Smooth muscle cell (in vitro differentiated cells): ENCODE data around the gene THSD4. TPM values are rescaled to one million over a fixed set of nuclear protein-coding genes. Genes with fewer than 3 reads are reported as not detected.

Experiments used
- DNase-seq: peaks from one replicate; lab custom pipeline; 2025; ENCODE audit not compliant: unreplicated experiment; lab: John Stamatoyannopoulos, UW
- H2AFZ ChIP-seq: fragments of 200-600 bp; sonication (generic); 2 replicates; pipeline ENCODE4 v1.6.0; 2016; ENCODE audit warnings: antibody characterized with exemption, low read depth, mild to moderate bottlenecking
- H3F3A ChIP-seq: fragments of 200-600 bp; sonication (generic); 2 replicates; pipeline ENCODE4 v1.6.0; 2017; ENCODE audit warnings: antibody characterized with exemption, low read depth
- H3K27ac ChIP-seq: fragments of 200-600 bp; sonication (generic); 2 replicates; pipeline ENCODE4 v1.5.1; 2016; ENCODE audit warnings: low read depth, mild to moderate bottlenecking
- H3K27me3 ChIP-seq: fragments of 200-600 bp; sonication (generic); 2 replicates; pipeline ENCODE4 v1.6.1; 2016; ENCODE audit warnings: low read depth, mild to moderate bottlenecking
- H3K36me3 ChIP-seq: fragments of 200-600 bp; sonication (generic); 2 replicates; pipeline ENCODE4 v1.5.1; 2016; ENCODE audit warnings: low read depth
- H3K4me1 ChIP-seq: fragments of 200-600 bp; sonication (generic); 2 replicates; pipeline ENCODE4 v1.5.1; 2016; ENCODE audit warnings: low read depth
- H3K4me2 ChIP-seq: fragments of 200-600 bp; sonication (generic); 2 replicates; pipeline ENCODE4 v1.6.0; 2016; ENCODE audit warnings: mild to moderate bottlenecking
- H3K4me3 ChIP-seq: fragments of 200-600 bp; sonication (generic); 2 replicates; pipeline ENCODE4 v1.5.1; 2016; ENCODE audit warnings: mild to moderate bottlenecking
- H3K79me2 ChIP-seq: fragments of 200-600 bp; sonication (generic); 2 replicates; pipeline ENCODE4 v1.6.0; 2016; ENCODE audit warnings: low read depth, mild to moderate bottlenecking
- H3K9ac ChIP-seq: fragments of 200-600 bp; sonication (generic); 2 replicates; pipeline ENCODE4 v1.6.0; 2016; ENCODE audit warnings: low read depth
- H3K9me3 ChIP-seq: fragments of 200-600 bp; sonication (generic); replicated peaks from 2 replicates; pipeline ENCODE4 v1.5.1; 2016; ENCODE audit warnings: low read depth
- H4K20me1 ChIP-seq: fragments of 200-600 bp; sonication (generic); 2 replicates; pipeline ENCODE4 v1.6.0; 2016; ENCODE audit warnings: low read depth
- WGBS: methylation state at CpG from one replicate; pipeline ENCODE4 v1.1.7; 2016; ENCODE audit warnings: low lambda C conversion rate; 5-methylcytosine and 5-hydroxymethylcytosine counted together
- polyA plus RNA-seq: library from polyadenylated mRNA; unstranded; fragments of >200 nt; fragmentation: Nextera tagmentation; extraction: Ambion mirVana; gene quantifications from 2 replicates; pipeline ENCODE4 v1.2.1, GENCODE V29; 2016
- total RNA-seq: library from RNA; depleted of rRNA; stranded (reverse); fragments of >200 nt; gene quantifications from 2 replicates; pipeline ENCODE4 v1.2.3, GENCODE V29; 2014
- TF ChIP-seq, protein P1 (sequence below): fragments of 200-600 bp; sonication (generic); IDR thresholded peaks from 2 replicates; pipeline ENCODE4 v1.5.1; 2017; ENCODE audit warnings: borderline replicate concordance, mild to moderate bottlenecking, antibody characterized with exemption; ENCODE audit not compliant: insufficient read depth, poor library complexity, severe bottlenecking

Gene THSD4
- total and polyA plus RNA-seq, 2 experiments from 2014 or later: 2.5 to 4.1 TPM

DNA sequence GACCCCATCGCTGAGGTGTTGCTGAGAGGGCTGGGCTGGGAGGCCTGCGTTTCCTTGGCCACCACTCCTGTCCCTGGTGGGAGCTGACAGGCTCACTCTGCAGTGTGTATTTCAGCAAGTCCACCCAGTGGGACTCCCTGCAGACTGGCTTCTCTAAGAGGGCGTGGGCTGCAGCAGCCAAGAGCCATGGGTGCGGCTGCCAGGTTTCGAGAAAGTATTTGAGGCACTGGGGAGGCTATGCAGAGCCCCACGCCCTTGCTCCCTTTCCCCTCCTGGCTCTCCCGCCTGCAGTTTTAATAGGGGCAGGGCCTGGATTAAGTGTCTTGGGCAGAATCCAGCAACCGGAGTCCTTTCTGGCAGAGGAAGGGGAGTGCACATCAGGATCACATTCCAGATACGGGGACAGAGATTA lies 242.1 kb downstream of the THSD4 start:
- no peak for DNase-seq
- WGBS: 58% methylated on average over 9 of the region's 9 CpGs
- Histone ChIP-seq H3K4me3 (no peak overlapping the region), H3K36me3 (no peaks in the 10 kb centered on the region), H3K4me1 (peaks cover 5% of the 10 kb centered on the region), H2AFZ (no peak overlapping the region), H3F3A (no peaks in the 10 kb centered on the region), H3K4me2 (no peak overlapping the region), H3K79me2 (no peaks in the 10 kb centered on the region), H3K9ac (no peak overlapping the region), H3K27me3 (no peaks in the 10 kb centered on the region), H3K9me3 (no peaks in the 10 kb centered on the region), H3K27ac (no peak overlapping the region), H4K20me1 (no peaks in the 10 kb centered on the region)
- TF ChIP-seq, protein P1, sequence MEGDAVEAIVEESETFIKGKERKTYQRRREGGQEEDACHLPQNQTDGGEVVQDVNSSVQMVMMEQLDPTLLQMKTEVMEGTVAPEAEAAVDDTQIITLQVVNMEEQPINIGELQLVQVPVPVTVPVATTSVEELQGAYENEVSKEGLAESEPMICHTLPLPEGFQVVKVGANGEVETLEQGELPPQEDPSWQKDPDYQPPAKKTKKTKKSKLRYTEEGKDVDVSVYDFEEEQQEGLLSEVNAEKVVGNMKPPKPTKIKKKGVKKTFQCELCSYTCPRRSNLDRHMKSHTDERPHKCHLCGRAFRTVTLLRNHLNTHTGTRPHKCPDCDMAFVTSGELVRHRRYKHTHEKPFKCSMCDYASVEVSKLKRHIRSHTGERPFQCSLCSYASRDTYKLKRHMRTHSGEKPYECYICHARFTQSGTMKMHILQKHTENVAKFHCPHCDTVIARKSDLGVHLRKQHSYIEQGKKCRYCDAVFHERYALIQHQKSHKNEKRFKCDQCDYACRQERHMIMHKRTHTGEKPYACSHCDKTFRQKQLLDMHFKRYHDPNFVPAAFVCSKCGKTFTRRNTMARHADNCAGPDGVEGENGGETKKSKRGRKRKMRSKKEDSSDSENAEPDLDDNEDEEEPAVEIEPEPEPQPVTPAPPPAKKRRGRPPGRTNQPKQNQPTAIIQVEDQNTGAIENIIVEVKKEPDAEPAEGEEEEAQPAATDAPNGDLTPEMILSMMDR: no peak

DNA sequence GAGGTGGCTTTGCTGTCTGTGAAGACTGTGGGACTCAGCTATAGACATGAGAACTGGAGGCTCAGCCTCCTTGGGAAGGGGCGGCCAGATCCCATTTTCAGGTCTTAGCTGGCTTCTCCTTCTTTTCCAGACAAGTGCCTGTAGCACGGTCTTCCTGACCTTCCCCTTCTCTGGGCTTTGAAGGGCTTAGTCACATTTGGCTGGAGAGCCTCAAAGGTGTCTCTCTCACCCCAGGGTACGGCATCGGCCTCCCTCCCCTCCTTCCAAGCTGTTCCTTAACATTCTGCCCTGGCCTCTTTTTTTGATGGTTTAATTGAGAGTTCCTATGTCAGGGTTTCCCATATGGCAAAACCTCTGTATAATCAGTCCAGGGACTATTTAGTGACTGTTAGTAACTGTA lies 242.7 kb downstream of the THSD4 start:
- Histone ChIP-seq H3K36me3 (no peaks in the 10 kb centered on the region), H3K9me3 (no peaks in the 10 kb centered on the region), H3K4me1 (peaks cover 5% of the 10 kb centered on the region), H3F3A (no peaks in the 10 kb centered on the region), H4K20me1 (no peaks in the 10 kb centered on the region), H2AFZ (no peak overlapping the region), H3K27ac (no peak overlapping the region), H3K9ac (no peak overlapping the region), H3K79me2 (no peaks in the 10 kb centered on the region), H3K4me2 (no peak overlapping the region), H3K4me3 (no peak overlapping the region), H3K27me3 (no peaks in the 10 kb centered on the region)
- 94% methylated on average over 4 of the region's 4 CpGs for WGBS
- DNase-seq: no peak
- TF ChIP-seq, protein P1: no peak

DNA sequence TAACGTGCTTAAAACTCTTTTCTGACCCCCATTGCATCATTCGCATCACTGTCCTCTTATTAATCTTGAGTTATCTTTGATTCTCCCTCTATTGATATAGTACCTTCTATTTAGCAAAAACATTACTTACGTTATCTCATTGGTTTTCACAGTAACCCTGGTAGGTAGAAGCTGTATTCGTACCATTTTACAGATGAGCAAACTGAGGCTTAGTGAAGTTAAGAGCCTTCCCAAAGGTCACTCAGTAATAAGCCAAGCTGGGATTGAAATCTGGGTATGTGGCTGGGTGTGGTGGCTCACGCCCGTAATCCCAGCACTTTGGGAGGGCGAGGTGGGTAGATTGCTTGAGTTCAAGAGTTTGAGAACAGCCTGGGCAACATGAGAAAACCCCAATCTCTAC lies 244.0 kb downstream of the THSD4 start:
- H3K9ac ChIP-seq: no peak overlapping the region
- TF ChIP-seq, protein P1: no peak
- H3K36me3 ChIP-seq: no peaks in the 10 kb centered on the region
- H3K4me1 ChIP-seq: peaks cover 5% of the 10 kb centered on the region
- no peak for DNase-seq
- no peak overlapping the region for H3K27ac ChIP-seq
- H3K4me2 ChIP-seq: no peak overlapping the region
- H3K79me2 ChIP-seq: no peaks in the 10 kb centered on the region
- no peaks in the 10 kb centered on the region for H3K9me3 ChIP-seq
- no peak overlapping the region for H3K4me3 ChIP-seq
- WGBS: 91% methylated on average over 7 of the region's 7 CpGs
- no peaks in the 10 kb centered on the region for H3F3A ChIP-seq
- H2AFZ ChIP-seq: no peak overlapping the region
- H3K27me3 ChIP-seq: no peaks in the 10 kb centered on the region
- H4K20me1 ChIP-seq: no peaks in the 10 kb centered on the region

DNA sequence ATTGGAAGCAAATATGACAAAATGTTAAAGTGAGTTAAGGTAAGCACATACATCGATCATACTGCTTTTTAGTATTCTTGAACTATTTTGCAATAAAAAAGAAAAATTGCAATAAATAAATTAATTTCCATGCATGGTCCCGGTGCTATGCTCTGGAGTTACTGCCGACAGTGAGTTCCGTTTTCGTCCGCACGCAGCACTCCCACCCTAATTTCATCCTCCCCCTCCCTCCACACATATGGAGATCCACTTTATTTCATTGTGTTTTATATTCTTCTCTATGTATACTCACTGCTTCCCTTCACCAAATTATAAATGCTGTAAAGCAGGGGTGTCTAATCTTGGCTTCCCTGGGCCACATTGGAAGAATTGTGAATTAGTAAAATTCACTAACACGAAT lies 247.3 kb downstream of the THSD4 start:
- H4K20me1 ChIP-seq: no peaks in the 10 kb centered on the region
- no peak for DNase-seq
- H3K27me3 ChIP-seq: no peaks in the 10 kb centered on the region
- H3K4me1 ChIP-seq: peaks cover 3% of the 10 kb centered on the region
- no peak overlapping the region for H2AFZ ChIP-seq
- no peaks in the 10 kb centered on the region for H3K36me3 ChIP-seq
- no peaks in the 10 kb centered on the region for H3K9me3 ChIP-seq
- H3K79me2 ChIP-seq: no peaks in the 10 kb centered on the region
- no peak overlapping the region for H3K27ac ChIP-seq
- H3K4me2 ChIP-seq: no peak overlapping the region
- 92% methylated on average over 8 of the region's 8 CpGs for WGBS
- no peak overlapping the region for H3K4me3 ChIP-seq
- H3K9ac ChIP-seq: no peak overlapping the region
- TF ChIP-seq, protein P1: no peak
- H3F3A ChIP-seq: no peaks in the 10 kb centered on the region
